HL-60 (cell line): ENCODE measurements around the gene MED29.

Source experiments
- DNase-seq, 2 experiments: peaks; one replicate each; pipeline ENCODE4 v3.0.0-alpha.2; 2010 to 2020; ENCODE audit warnings: low read depth in 1 of 2, low spot score in 1 of 2
- H3K27ac ChIP-seq: fragments of 250-450 bp; sonication (Bioruptor Pico); replicated peaks from 2 replicates; pipeline ENCODE4 v1.5.1; 2020; ENCODE audit warnings: mild to moderate bottlenecking, moderate library complexity
- H3K27me3 ChIP-seq: fragments of 250-450 bp; sonication (Bioruptor Pico); 2 replicates; pipeline ENCODE4 v1.5.1; 2021; ENCODE audit warnings: mild to moderate bottlenecking, moderate library complexity; ENCODE audit not compliant: insufficient read depth, poor library complexity, severe bottlenecking
- H3K4me3 ChIP-seq: replicated peaks from 2 replicates; pipeline ENCODE4 v1.5.1; 2011; ENCODE audit warnings: mild to moderate bottlenecking, control low read depth, low read length; ENCODE audit not compliant: insufficient read depth
- GABPA ChIP-seq: IDR thresholded peaks from 2 replicates; pipeline ENCODE4 v1.6.1; 2012; ENCODE audit warnings: low read depth
- POLR2AphosphoS5 ChIP-seq: IDR thresholded peaks from 2 replicates; pipeline ENCODE4 v1.6.1; 2012; ENCODE audit warnings: low read depth
- SPI1 ChIP-seq: IDR thresholded peaks from 2 replicates; pipeline ENCODE4 v1.6.1; 2012; ENCODE audit warnings: low read depth, mild to moderate bottlenecking, borderline replicate concordance
- TF ChIP-seq, protein P1 (sequence below): IDR thresholded peaks from one replicate; pipeline ENCODE4 v1.5.1; 2011; ENCODE audit warnings: low read length, control low read depth, inconsistent platforms; ENCODE audit not compliant: insufficient read depth
- TF ChIP-seq, protein P2 (sequence below): IDR thresholded peaks from 2 replicates; pipeline ENCODE4 v1.6.1; 2012; ENCODE audit warnings: low read depth; ENCODE audit not compliant: insufficient replicate concordance

Gene MED29

DNA sequence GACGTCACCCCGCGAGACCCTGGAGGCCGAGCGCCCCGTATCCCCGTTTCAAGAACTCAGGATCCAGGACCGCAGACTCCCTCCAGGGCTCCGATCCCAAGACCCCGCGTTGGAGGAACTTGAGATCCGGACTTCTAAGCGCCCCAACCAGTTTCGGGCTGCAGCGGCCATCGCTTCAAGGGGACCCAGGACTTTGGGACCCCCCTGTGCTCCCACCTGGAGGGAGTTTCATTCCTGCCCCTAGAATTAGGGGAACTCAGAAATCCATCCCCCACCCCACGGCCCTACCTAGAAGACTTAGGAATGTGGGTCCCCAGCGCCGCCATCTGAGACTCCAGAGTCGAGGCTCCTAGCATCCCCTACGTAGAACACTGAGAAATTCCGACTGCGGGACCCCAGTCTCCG, 21.7 kb downstream of the MED29 start:
- no peak for DNase-seq
- Histone ChIP-seq H3K4me3 (peak overlapping the region; percentile 73), H3K27me3 (peaks cover 31% of the 10 kb centered on the region), H3K27ac (peak overlapping the region; percentile 53)
- TF ChIP-seq, protein P1, sequence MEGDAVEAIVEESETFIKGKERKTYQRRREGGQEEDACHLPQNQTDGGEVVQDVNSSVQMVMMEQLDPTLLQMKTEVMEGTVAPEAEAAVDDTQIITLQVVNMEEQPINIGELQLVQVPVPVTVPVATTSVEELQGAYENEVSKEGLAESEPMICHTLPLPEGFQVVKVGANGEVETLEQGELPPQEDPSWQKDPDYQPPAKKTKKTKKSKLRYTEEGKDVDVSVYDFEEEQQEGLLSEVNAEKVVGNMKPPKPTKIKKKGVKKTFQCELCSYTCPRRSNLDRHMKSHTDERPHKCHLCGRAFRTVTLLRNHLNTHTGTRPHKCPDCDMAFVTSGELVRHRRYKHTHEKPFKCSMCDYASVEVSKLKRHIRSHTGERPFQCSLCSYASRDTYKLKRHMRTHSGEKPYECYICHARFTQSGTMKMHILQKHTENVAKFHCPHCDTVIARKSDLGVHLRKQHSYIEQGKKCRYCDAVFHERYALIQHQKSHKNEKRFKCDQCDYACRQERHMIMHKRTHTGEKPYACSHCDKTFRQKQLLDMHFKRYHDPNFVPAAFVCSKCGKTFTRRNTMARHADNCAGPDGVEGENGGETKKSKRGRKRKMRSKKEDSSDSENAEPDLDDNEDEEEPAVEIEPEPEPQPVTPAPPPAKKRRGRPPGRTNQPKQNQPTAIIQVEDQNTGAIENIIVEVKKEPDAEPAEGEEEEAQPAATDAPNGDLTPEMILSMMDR = peak; percentile 27
- TF ChIP-seq POLR2AphosphoS5 (no peak), GABPA (no peak)

DNA sequence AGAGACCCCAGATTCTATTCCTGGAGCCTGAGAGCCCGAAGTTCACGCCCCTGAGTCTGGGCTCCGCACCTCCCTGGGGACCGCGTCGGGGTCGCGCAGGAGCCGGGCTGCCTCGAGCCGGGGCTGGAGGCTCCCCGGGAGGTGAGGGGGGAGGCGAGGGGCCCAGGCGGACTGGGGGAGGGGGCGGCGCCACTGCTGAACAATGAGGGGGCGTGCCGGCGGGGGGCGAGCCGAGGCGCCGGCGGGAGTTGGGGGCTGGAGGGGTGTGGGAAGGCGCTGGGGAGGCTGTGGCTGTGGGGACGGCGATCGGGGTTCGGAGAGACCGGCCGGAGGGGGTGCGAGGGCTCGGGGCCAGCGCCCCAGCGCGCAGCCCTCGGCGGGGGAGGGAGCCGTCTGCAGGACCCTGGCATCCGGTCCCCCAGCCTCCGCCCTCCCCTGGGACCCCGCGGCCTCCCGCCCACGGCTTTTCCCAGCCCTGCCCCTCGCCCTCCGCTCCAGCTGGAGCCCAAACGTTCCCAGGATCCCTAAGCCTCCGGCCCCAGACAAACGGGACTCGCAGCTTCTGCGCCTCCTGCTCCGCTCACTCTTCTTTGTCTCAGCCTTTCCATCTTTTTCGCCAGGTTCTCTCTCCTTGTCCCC, 22.2 kb downstream of the MED29 start:
- Histone ChIP-seq H3K4me3 (peak overlapping the region; percentile 73), H3K27me3 (peaks cover 33% of the 10 kb centered on the region), H3K27ac (no peak overlapping the region)
- DNase-seq = no peak
- TF ChIP-seq, protein P1 = no peak
- no peak for TF ChIP-seq GABPA

DNA sequence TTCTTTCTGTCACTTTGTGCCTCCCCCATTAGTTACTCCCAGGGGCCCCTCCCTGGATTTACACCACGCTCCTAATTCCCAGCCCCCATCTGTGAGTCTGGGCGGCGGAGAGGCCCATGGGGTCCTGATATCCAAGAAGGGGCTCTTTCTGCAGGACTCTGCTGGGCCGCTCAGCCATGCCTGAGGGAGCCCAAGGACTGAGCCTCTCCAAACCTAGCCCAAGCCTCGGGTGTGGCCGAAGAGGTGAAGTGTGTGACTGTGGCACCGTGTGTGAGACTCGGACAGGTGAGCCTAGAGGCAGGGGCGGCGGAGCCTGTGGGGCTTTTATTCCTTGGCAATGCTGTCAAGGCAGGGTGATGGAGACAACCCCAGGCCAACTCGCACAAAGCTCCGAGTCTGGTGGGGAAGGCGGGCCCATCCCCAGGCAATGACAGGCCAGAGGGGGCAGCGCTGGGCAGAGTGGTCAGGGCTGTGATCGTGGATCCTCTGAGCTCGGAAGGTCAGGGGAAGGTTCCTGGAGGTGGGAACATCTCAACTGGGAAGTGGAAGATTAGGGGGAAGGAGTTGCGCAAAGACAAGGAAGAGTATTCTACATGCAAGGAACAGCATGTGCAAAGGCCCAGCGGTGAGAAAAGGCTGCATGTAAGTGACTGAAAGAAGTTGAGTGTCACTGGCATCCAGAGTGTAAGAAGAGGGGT, 22.9 kb downstream of the MED29 start:
- peaks cover 33% of the 10 kb centered on the region for H3K27me3 ChIP-seq
- peak overlapping the region; percentile 73 for H3K4me3 ChIP-seq
- TF ChIP-seq GABPA = no peak
- no peak for TF ChIP-seq POLR2AphosphoS5
- TF ChIP-seq, protein P2, sequence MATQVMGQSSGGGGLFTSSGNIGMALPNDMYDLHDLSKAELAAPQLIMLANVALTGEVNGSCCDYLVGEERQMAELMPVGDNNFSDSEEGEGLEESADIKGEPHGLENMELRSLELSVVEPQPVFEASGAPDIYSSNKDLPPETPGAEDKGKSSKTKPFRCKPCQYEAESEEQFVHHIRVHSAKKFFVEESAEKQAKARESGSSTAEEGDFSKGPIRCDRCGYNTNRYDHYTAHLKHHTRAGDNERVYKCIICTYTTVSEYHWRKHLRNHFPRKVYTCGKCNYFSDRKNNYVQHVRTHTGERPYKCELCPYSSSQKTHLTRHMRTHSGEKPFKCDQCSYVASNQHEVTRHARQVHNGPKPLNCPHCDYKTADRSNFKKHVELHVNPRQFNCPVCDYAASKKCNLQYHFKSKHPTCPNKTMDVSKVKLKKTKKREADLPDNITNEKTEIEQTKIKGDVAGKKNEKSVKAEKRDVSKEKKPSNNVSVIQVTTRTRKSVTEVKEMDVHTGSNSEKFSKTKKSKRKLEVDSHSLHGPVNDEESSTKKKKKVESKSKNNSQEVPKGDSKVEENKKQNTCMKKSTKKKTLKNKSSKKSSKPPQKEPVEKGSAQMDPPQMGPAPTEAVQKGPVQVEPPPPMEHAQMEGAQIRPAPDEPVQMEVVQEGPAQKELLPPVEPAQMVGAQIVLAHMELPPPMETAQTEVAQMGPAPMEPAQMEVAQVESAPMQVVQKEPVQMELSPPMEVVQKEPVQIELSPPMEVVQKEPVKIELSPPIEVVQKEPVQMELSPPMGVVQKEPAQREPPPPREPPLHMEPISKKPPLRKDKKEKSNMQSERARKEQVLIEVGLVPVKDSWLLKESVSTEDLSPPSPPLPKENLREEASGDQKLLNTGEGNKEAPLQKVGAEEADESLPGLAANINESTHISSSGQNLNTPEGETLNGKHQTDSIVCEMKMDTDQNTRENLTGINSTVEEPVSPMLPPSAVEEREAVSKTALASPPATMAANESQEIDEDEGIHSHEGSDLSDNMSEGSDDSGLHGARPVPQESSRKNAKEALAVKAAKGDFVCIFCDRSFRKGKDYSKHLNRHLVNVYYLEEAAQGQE = no peak
- no peak for TF ChIP-seq SPI1
- TF ChIP-seq, protein P1 = no peak
- no peak overlapping the region for H3K27ac ChIP-seq
- DNase-seq = no peak

DNA sequence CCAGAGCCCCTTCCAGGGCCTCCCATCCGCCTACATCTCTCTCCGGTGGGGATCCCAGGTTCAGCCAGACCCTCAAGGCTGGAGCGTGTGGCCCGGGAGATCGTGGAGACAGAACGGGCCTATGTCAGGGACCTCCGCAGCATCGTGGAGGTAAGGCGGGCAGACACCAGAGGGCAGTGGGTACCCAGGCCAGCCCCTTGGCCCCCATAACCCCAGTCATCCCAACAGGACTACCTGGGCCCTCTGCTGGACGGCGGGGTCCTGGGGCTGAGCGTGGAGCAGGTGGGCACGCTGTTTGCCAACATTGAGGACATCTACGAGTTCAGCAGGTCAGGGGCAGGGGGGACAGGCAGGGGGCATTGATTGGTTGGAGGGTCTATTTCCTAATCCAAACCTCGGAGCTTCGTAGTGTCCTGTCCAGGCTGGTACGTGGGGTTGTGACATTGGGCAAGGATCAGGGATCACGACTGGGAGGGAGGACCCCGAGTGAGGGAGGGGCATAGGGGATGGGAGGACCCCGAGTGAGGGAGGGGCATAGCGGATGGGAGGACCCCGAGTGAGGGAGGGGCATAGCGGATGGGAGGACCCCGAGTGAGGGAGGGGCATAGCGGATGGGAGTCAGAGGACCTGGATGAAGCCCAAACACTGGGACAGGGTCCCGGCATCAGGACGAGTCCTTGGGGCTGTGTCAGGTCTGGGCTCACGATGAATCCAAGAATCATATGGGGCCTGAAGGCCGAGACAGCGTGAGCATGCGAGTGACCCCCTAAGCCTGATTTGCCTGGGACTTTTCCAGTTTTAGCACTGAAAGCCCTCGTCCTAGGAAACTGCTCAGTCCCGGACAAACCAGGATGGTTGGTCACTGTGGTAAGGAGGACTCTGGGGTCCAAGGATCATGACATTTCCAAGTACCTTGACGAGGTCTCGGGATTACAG, 24.2 kb downstream of the MED29 start:
- H3K27me3 ChIP-seq = peaks cover 33% of the 10 kb centered on the region
- no peak overlapping the region for H3K27ac ChIP-seq
- H3K4me3 ChIP-seq = no peak overlapping the region
- DNase-seq = no peak
- TF ChIP-seq, protein P2 = no peak
- TF ChIP-seq, protein P1 = no peak
- TF ChIP-seq POLR2AphosphoS5 (no peak), GABPA (no peak), SPI1 (no peak)
